Muscle of back (tissue), 11 donors: ENCODE data around the gene NNT. TPM values are rescaled to one million over a fixed set of nuclear protein-coding genes. Genes with fewer than 3 reads are reported as not detected.
"Not testable (repeated sequence)": the region's sequence is repeated elsewhere in the genome, so short reads cannot be mapped to it uniquely, and the experiment has no call there.

Experiments
- DNase-seq, 3 donors: peaks; one replicate each; pipeline versions ENCODE4 v3.0.0 to v3.0.0-alpha.2; 2013
- polyA plus RNA-seq, 10 donors: library from polyadenylated mRNA; unstranded; fragments of 120-200 nt; gene quantifications; one replicate each; pipeline ENCODE4 v1.2.1, GENCODE V29; 2013; ENCODE audit not compliant: insufficient read length in 10 of 10

Gene NNT
- polyA plus RNA-seq, 10 donors = 68.7 to 128 (median 93.9) TPM

- DNase-seq = no peak
These were observed 101.3 kb downstream of the NNT start for GRCh38 chr5:43704243-43704642.

GRCh38 chr5:43706576-43706975 is 103.6 kb downstream of the NNT start:
- not testable (repeated sequence) for DNase-seq

- peak in 1 of 3 donors; percentile 27 for DNase-seq
These were observed 108.5 kb downstream of the NNT start for GRCh38 chr5:43711496-43711895.

GRCh38 chr5:43712081-43712480 is 109.1 kb downstream of the NNT start:
- DNase-seq = no peak

GRCh38 chr5:43719783-43720182 is 116.8 kb downstream of the NNT start:
- not testable (repeated sequence) for DNase-seq

GRCh38 chr5:43728581-43728980 is 125.6 kb downstream of the NNT start:
- DNase-seq = no peak

- peak; percentile 19 to 59 (median 34) for DNase-seq
These were observed 127.0 kb downstream of the NNT start for GRCh38 chr5:43729846-43730478.

- DNase-seq = peak in 1 of 3 donors; percentile 9
These were observed 127.9 kb downstream of the NNT start for GRCh38 chr5:43730832-43731342.

GRCh38 chr5:43731573-43731972 is 128.6 kb downstream of the NNT start:
- DNase-seq = no peak

GRCh38 chr5:43745923-43746548 is 143.1 kb downstream of the NNT start:
- not testable (repeated sequence) for DNase-seq

GRCh38 chr5:43750809-43751208 is 147.8 kb downstream of the NNT start:
- no peak for DNase-seq

- DNase-seq = no peak
These were observed 150.1 kb downstream of the NNT start for GRCh38 chr5:43753069-43753468.

Other genes with a start within 250 kb of the NNT start
- 1 to 10 TPM in 1 of 10 donors, under 1 TPM in 9; 0.10 to 1.2 (median 0.24) TPM for gene CCL28, start 190.8 kb upstream of the NNT start, polyA plus RNA-seq
- 10 to 100 TPM in 2 of 10 donors, 1 to 10 TPM in 8; 6.8 to 13.6 (median 9.9) TPM for gene TMEM267, start 119.3 kb upstream of the NNT start, polyA plus RNA-seq
- 1 to 10 TPM; 2.5 to 6.7 (median 3.5) TPM for gene C5orf34, start 88.0 kb upstream of the NNT start, polyA plus RNA-seq
- gene PAIP1, start 46.1 kb upstream of the NNT start, polyA plus RNA-seq = 100 to 1,000 TPM in 6 of 10 donors, 10 to 100 TPM in 4; 90.1 to 119 (median 101) TPM